Measurements from ENCODE around the gene HSD17B3. TPM values are rescaled to one million over a fixed set of nuclear protein-coding genes. Genes with fewer than 3 reads are reported as not detected.

Gene HSD17B3
- total RNA-seq, result not detected in 2 replicates

GRCh38 chr9:96302021-96302420 is at the start of gene HSD17B3:
TSS of gene HSD17B3 (minus strand) at chr9:96302176. CDS start at chr9:96302104, 72 bp downstream.
- Mint-ChIP-seq H3K27ac (no peak within 1 kb of the TSS), H3K27me3 (ENCODE audit: insufficient read depth) (peaks cover 7% of the 10 kb centered on the region), H3K9me3 (no peaks in the 10 kb centered on the region), H3K36me3 (ENCODE audit: low read depth) (no peaks in the 10 kb centered on the region), H3K4me1 (ENCODE audit: low read depth) (no peaks in the 10 kb centered on the region), H3K4me3 (no peak within 1 kb of the TSS)
- intact Hi-C loops (cut with micrococcal nuclease), result no loop called here
- DNase-seq (ENCODE audit: low spot score), result no peak

GRCh38 chr9:96350866-96351265 is 48.9 kb upstream of the HSD17B3 start:
- no peaks in the 10 kb centered on the region for H3K27me3 Mint-ChIP-seq (ENCODE audit: insufficient read depth)
- DNase-seq (ENCODE audit: low spot score), result no peak
- peaks cover 4% of the 10 kb centered on the region for H3K9me3 Mint-ChIP-seq
- H3K4me1 Mint-ChIP-seq (ENCODE audit: low read depth), result no peaks in the 10 kb centered on the region
- H3K4me3 Mint-ChIP-seq, result no peak overlapping the region
- intact Hi-C loops (cut with micrococcal nuclease), result no loop called here
- H3K36me3 Mint-ChIP-seq (ENCODE audit: low read depth), result no peaks in the 10 kb centered on the region
- no peak overlapping the region for H3K27ac Mint-ChIP-seq

- Mint-ChIP-seq H3K27me3 (ENCODE audit: insufficient read depth) (no peaks in the 10 kb centered on the region), H3K36me3 (ENCODE audit: low read depth) (no peaks in the 10 kb centered on the region), H3K4me1 (ENCODE audit: low read depth) (no peaks in the 10 kb centered on the region), H3K4me3 (no peak overlapping the region), H3K27ac (no peak overlapping the region), H3K9me3 (peaks cover 4% of the 10 kb centered on the region)
- intact Hi-C loops (cut with micrococcal nuclease), result no loop called here
- DNase-seq (ENCODE audit: low spot score), result no peak
These were observed 46.3 kb upstream of the HSD17B3 start for GRCh38 chr9:96348261-96348660.

- Mint-ChIP-seq H3K27ac (no peak overlapping the region), H3K9me3 (peaks cover 4% of the 10 kb centered on the region), H3K27me3 (ENCODE audit: insufficient read depth) (no peaks in the 10 kb centered on the region), H3K4me1 (ENCODE audit: low read depth) (no peaks in the 10 kb centered on the region), H3K36me3 (ENCODE audit: low read depth) (no peaks in the 10 kb centered on the region), H3K4me3 (no peak overlapping the region)
- DNase-seq (ENCODE audit: low spot score), result no peak
- intact Hi-C loops (cut with micrococcal nuclease), result no loop called here
These were observed 43.6 kb upstream of the HSD17B3 start for GRCh38 chr9:96345551-96345950.

- Mint-ChIP-seq H3K27me3 (ENCODE audit: insufficient read depth) (no peaks in the 10 kb centered on the region), H3K4me1 (ENCODE audit: low read depth) (peaks cover 6% of the 10 kb centered on the region), H3K4me3 (no peak overlapping the region), H3K27ac (no peak overlapping the region), H3K36me3 (ENCODE audit: low read depth) (no peaks in the 10 kb centered on the region), H3K9me3 (peaks cover 4% of the 10 kb centered on the region)
- intact Hi-C loops (cut with micrococcal nuclease), result no loop called here
- no peak for DNase-seq (ENCODE audit: low spot score)
These were observed 42.6 kb upstream of the HSD17B3 start for GRCh38 chr9:96344458-96345180.

- H3K4me1 Mint-ChIP-seq (ENCODE audit: low read depth), result peaks cover 7% of the 10 kb centered on the region
These were observed 41.8 kb upstream of the HSD17B3 start for GRCh38 chr9:96343515-96344360.

GRCh38 chr9:96342571-96343245 is 40.7 kb upstream of the HSD17B3 start:
- H3K4me1 Mint-ChIP-seq (ENCODE audit: low read depth), result peaks cover 7% of the 10 kb centered on the region
- DNase-seq (ENCODE audit: low spot score), result no peak
- H3K9me3 Mint-ChIP-seq, result no peaks in the 10 kb centered on the region
- intact Hi-C loops (cut with micrococcal nuclease), result no loop called here
- H3K4me3 Mint-ChIP-seq, result no peak overlapping the region
- no peak overlapping the region for H3K27ac Mint-ChIP-seq
- H3K27me3 Mint-ChIP-seq (ENCODE audit: insufficient read depth), result no peaks in the 10 kb centered on the region
- H3K36me3 Mint-ChIP-seq (ENCODE audit: low read depth), result no peaks in the 10 kb centered on the region

More at GRCh38 chr9:96343515-96344360, 41.8 kb upstream of the HSD17B3 start:
- DNase-seq (ENCODE audit: low spot score), result no peak
- no peaks in the 10 kb centered on the region for H3K27me3 Mint-ChIP-seq (ENCODE audit: insufficient read depth)
- no peak overlapping the region for H3K27ac Mint-ChIP-seq
- H3K4me3 Mint-ChIP-seq, result no peak overlapping the region
- intact Hi-C loops (cut with micrococcal nuclease), result no loop called here
- H3K9me3 Mint-ChIP-seq, result peaks cover 4% of the 10 kb centered on the region
- no peaks in the 10 kb centered on the region for H3K36me3 Mint-ChIP-seq (ENCODE audit: low read depth)

- Mint-ChIP-seq H3K36me3 (ENCODE audit: low read depth) (no peaks in the 10 kb centered on the region), H3K4me1 (ENCODE audit: low read depth) (peaks cover 7% of the 10 kb centered on the region), H3K9me3 (no peaks in the 10 kb centered on the region), H3K27me3 (ENCODE audit: insufficient read depth) (peaks cover 3% of the 10 kb centered on the region), H3K4me3 (no peak overlapping the region), H3K27ac (no peak overlapping the region)
- intact Hi-C loops (cut with micrococcal nuclease), result no loop called here
- DNase-seq (ENCODE audit: low spot score), result no peak
These were observed 38.7 kb upstream of the HSD17B3 start for GRCh38 chr9:96340707-96341106.

GRCh38 chr9:96338299-96338698 is 36.3 kb upstream of the HSD17B3 start:
- Mint-ChIP-seq H3K27ac (no peak overlapping the region), H3K9me3 (no peaks in the 10 kb centered on the region), H3K27me3 (ENCODE audit: insufficient read depth) (peaks cover 5% of the 10 kb centered on the region), H3K36me3 (ENCODE audit: low read depth) (no peaks in the 10 kb centered on the region), H3K4me3 (no peak overlapping the region), H3K4me1 (ENCODE audit: low read depth) (peaks cover 7% of the 10 kb centered on the region)
- intact Hi-C loops (cut with micrococcal nuclease), result no loop called here
- no peak for DNase-seq (ENCODE audit: low spot score)

GRCh38 chr9:96333958-96334357 is 32.0 kb upstream of the HSD17B3 start:
- H3K4me1 Mint-ChIP-seq (ENCODE audit: low read depth), result no peaks in the 10 kb centered on the region
- peaks cover 6% of the 10 kb centered on the region for H3K27me3 Mint-ChIP-seq (ENCODE audit: insufficient read depth)
- DNase-seq (ENCODE audit: low spot score), result no peak
- H3K36me3 Mint-ChIP-seq (ENCODE audit: low read depth), result no peaks in the 10 kb centered on the region
- no peak overlapping the region for H3K4me3 Mint-ChIP-seq
- H3K27ac Mint-ChIP-seq, result no peak overlapping the region
- intact Hi-C loops (cut with micrococcal nuclease), result no loop called here
- no peaks in the 10 kb centered on the region for H3K9me3 Mint-ChIP-seq

GRCh38 chr9:96331236-96331947 is 29.4 kb upstream of the HSD17B3 start:
- Mint-ChIP-seq H3K27me3 (ENCODE audit: insufficient read depth) (peaks cover 10% of the 10 kb centered on the region), H3K9me3 (no peaks in the 10 kb centered on the region), H3K4me1 (ENCODE audit: low read depth) (no peaks in the 10 kb centered on the region), H3K27ac (no peak overlapping the region), H3K4me3 (no peak overlapping the region), H3K36me3 (ENCODE audit: low read depth) (no peaks in the 10 kb centered on the region)
- no peak for DNase-seq (ENCODE audit: low spot score)
- intact Hi-C loops (cut with micrococcal nuclease), result no loop called here

- H3K9me3 Mint-ChIP-seq, result no peaks in the 10 kb centered on the region
- no peaks in the 10 kb centered on the region for H3K4me1 Mint-ChIP-seq (ENCODE audit: low read depth)
- H3K36me3 Mint-ChIP-seq (ENCODE audit: low read depth), result no peaks in the 10 kb centered on the region
- H3K4me3 Mint-ChIP-seq, result no peak overlapping the region
- H3K27me3 Mint-ChIP-seq (ENCODE audit: insufficient read depth), result peaks cover 5% of the 10 kb centered on the region
- no peak overlapping the region for H3K27ac Mint-ChIP-seq
- peak; percentile 6 for DNase-seq (ENCODE audit: low spot score)
- intact Hi-C loops (cut with micrococcal nuclease), result loop anchor here (1.0 to 5.0 kb wide), 4 partner anchors 89 to 338 kb away; partner anchors contain the start of gene ZNF367
These were observed 25.8 kb upstream of the HSD17B3 start for GRCh38 chr9:96327694-96328352.

Data from activated T-helper 1 cell treated with anti-CD3 and anti-CD28 coated beads, Interleukin-12 subunit alpha, Interleukin-12 subunit beta, Interleukin-2, Interleukin-4 antibody, amounts not matched to agents 30 ng/mL and 10 ng/mL and 1 ng/mL, durations not matched to agents 14 hours and 24 hours and 36 hours (primary cell).